GM12865 (cell line): Measurements from ENCODE around the gene ERCC6.

Experiments used
- DNase-seq: peaks from one replicate; pipeline ENCODE4 v3.0.0; 2010; ENCODE audit warnings: low read depth
- H3K4me3 ChIP-seq: 2 replicates; pipeline ENCODE4 v1.5.1; 2011; ENCODE audit warnings: mild to moderate bottlenecking, low read depth, low read length, control low read depth
- CTCF ChIP-seq: IDR thresholded peaks from 2 replicates; pipeline ENCODE4 v1.5.1; 2011; ENCODE audit warnings: low read length, control low read depth, low read depth, inconsistent platforms; ENCODE audit not compliant: insufficient read depth; ENCODE audit errors: missing control alignments

Gene ERCC6

GRCh38 chr10:49497358-49497757 lies 41.6 kb downstream of the ERCC6 start:
- H3K4me3 ChIP-seq = no peak overlapping the region
- TF ChIP-seq CTCF = no peak
- DNase-seq = no peak

DNA sequence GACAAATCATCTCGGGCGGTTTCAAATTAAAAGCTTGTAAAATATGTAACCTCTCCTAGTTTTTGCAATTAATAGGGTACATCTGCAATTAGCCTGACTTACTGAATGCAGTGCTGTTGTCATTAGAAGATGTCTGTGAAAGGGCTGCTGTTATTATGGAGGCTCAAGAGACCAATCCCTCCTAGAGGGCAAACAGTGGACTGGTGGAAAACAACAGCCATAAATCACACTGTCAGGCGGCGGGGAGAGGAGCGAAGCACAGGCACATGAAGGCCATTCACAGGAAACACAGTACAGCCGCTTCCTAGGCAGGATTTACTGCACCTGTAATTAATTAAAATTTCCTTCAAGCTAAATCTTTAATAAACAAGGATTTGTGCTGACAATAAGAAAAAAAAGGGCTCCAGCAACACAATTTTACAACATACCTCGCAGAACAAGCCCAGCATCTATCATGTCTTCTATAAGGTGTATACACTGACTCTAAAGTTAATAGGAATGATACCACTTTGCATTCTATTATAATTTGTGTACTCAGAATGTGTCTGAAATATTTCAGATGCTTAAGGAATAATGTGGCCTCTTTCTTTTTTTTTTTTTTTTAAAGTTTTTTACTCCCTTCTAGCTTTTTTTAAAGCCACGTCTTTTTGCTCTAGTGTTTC lies 50.7 kb downstream of the ERCC6 start:
- no peak for DNase-seq
- H3K4me3 ChIP-seq = no peak overlapping the region
- no peak for TF ChIP-seq CTCF

GRCh38 chr10:49486738-49487137 lies 52.2 kb downstream of the ERCC6 start:
- H3K4me3 ChIP-seq = no peak overlapping the region
- no peak for TF ChIP-seq CTCF
- no peak for DNase-seq

DNA sequence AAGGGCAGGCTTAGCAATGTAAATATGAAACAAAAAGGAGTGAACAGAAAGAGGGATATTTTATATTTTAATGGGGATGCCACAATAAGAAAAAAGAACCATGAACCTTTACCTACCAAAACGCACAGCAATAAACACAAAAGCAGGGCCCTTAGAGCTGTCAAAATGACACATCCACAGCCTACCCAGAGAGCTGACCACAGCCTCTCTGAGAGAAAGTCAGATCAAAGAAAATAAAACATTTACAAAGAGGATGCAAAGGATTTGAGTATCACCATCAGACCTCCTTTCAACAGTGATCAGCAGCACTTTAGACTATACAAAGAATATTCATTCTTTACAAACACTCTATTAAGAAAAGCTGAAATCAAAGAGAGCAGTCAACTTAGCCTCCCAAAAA lies 52.9 kb downstream of the ERCC6 start:
- no peak for TF ChIP-seq CTCF
- DNase-seq = no peak
- H3K4me3 ChIP-seq = no peak overlapping the region

- no peak for DNase-seq
- no peak for TF ChIP-seq CTCF
- H3K4me3 ChIP-seq = no peak overlapping the region
Observed at GRCh38 chr10:49484486-49485235, 54.3 kb downstream of the ERCC6 start.

DNA sequence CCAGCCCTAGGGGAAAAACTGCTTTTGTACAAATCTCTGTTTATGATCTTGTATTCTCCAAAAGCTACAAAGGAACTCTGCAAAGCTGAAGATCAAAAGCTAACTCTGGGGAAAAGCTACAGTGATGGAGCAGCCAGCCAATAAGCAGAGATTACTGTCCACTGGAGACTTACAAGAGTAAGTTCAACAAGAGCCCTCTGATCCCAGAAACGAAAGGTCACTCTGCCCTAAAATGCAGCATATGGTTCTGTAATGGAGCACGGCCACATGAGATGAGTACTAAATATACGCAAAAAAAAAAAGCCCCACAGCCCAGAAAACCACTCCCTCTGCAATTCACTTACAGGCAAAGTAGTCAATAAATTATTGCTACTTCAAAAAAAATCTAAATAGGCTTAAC lies 60.1 kb downstream of the ERCC6 start:
- DNase-seq = no peak
- no peak for TF ChIP-seq CTCF
- H3K4me3 ChIP-seq = no peak overlapping the region
